Measurements from ENCODE around the gene ETV7.
A peak's percentile ranks its signal among the peaks of the same experiment; 100 is the strongest.
"Not testable (repeated sequence)": the region's sequence is repeated elsewhere in the genome, so short reads cannot be mapped to it uniquely, and the experiment has no call there.

Gene ETV7

GRCh38 chr6:36362551-36363370 is 24.7 kb downstream of the ETV7 start:
- no peak for DNase-seq

GRCh38 chr6:36361071-36361470 is 26.4 kb downstream of the ETV7 start:
- no peak for DNase-seq

GRCh38 chr6:36360241-36361054 is 27.0 kb downstream of the ETV7 start:
- DNase-seq = peak; percentile 90 to 91

- no peak for DNase-seq
Observed at GRCh38 chr6:36358226-36358915, 29.1 kb downstream of the ETV7 start.

GRCh38 chr6:36357872-36358225 is 29.6 kb downstream of the ETV7 start:
- no peak for DNase-seq

GRCh38 chr6:36355819-36356218 is 31.6 kb downstream of the ETV7 start:
- no peak for DNase-seq

GRCh38 chr6:36353411-36353915 is 34.0 kb downstream of the ETV7 start:
- no peak for DNase-seq

GRCh38 chr6:36352477-36353157 is 34.9 kb downstream of the ETV7 start:
- DNase-seq = no peak

GRCh38 chr6:36350681-36351571 is 36.5 kb downstream of the ETV7 start:
- DNase-seq = no peak

- no peak for DNase-seq
Observed at GRCh38 chr6:36350082-36350481, 37.4 kb downstream of the ETV7 start.

- no peak for DNase-seq
Observed at GRCh38 chr6:36349240-36349639, 38.2 kb downstream of the ETV7 start.

- no peak for DNase-seq
Observed at GRCh38 chr6:36347621-36348020, 39.8 kb downstream of the ETV7 start.

- no peak for DNase-seq
Observed at GRCh38 chr6:36346486-36347273, 40.8 kb downstream of the ETV7 start.

- no peak for DNase-seq
Observed at GRCh38 chr6:36345681-36346466, 41.6 kb downstream of the ETV7 start.

- no peak for DNase-seq
Observed at GRCh38 chr6:36343109-36343680, 44.3 kb downstream of the ETV7 start.

GRCh38 chr6:36340618-36341454 is 46.6 kb downstream of the ETV7 start:
- peak in 1 of 2 experiments; percentile 61 for DNase-seq

- DNase-seq = no peak
Observed at GRCh38 chr6:36340306-36340617, 47.2 kb downstream of the ETV7 start.

GRCh38 chr6:36339146-36339545 is 48.3 kb downstream of the ETV7 start:
- DNase-seq = no peak

GRCh38 chr6:36338223-36338622 is 49.2 kb downstream of the ETV7 start:
- not testable (repeated sequence) for DNase-seq
